HPDE6-E6E7 (cell line): ENCODE measurements around the gene FOXN3.

ENCODE experiments used
- DNase-seq: peaks from one replicate; pipeline ENCODE4 v3.0.0; 2011; ENCODE audit warnings: missing footprints; ENCODE audit errors: extremely low spot score

FOXN3 gene

GRCh38 chr14:89197623-89198022 is 219.4 kb downstream of the FOXN3 start:
- DNase-seq, result no peak

- DNase-seq, result no peak
Observed at GRCh38 chr14:89196545-89196944, 220.5 kb downstream of the FOXN3 start.

GRCh38 chr14:89194376-89194775 is 222.7 kb downstream of the FOXN3 start:
- DNase-seq, result no peak

DNA sequence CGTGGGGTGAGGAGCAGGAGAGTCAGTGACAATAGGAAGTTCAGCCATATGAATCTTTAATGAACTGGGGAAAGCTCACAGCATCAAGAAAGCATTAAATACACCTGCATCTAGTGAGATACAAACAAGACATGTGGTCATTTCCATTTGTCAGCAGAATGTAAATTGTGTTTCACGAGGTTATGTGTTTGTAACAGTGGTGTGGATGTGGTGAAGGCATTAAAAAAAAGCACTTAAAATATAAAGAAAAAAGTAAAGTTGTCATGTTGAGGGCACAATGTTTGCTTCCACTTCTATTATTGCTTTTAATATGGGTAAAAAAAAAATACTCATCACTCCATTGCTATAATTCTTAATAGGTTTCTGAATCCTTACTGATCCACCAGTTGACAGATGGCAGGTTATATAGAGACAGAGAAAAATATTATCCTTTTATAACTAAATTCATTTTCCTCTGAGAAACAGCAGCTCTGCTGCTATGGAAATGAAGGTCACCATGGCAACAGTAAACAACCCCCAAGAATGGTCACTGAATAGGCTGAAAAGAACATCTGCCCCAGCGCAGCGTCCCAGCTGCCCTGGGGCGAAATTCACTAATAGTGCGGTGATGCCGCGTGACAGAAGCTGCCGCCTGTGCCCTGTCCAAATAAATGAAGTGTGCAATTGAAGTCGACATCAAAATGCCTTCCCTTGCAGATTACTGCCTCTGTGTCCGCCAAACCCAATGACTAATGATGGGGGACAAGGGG is 226.1 kb downstream of the FOXN3 start:
- no peak for DNase-seq

DNA sequence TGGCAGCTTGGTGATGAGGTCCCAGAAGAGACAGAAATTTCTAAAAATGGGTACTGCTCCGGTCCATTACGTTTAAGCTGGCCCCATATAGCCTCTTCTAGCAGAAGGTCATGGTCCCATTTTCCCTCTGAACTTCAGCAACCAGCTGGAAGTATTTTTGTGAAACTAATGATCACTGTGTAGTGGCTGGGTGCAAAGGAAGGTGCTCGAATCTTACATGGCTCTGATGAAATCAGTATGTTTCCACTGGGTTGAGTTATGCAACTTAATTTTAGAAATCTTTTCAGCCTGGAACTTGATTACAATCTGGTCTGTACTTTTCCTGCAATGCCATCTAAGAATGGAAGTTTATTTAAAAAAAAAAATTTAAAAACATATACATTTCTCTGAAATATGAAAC is 228.5 kb downstream of the FOXN3 start:
- DNase-seq, result no peak

DNA sequence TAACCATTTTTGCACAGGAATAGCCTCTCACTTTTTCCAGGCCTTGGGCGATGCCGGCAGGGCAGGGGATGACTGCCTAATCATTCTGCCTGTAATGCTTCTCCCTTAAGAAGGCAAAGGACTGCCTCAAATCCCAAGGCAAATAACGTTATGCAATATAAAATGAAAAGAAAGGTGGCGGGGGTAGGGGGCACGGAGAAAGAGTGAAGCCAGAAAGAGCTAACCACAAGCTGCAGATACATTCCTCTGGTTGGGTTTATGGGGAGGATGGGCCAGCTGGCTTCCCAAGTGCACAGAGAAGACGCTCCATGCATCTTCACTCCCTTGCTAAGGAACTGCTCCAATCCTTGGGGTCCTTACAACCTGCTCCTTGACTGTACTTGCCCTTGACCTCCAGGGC is 229.5 kb downstream of the FOXN3 start:
- DNase-seq, result no peak

DNA sequence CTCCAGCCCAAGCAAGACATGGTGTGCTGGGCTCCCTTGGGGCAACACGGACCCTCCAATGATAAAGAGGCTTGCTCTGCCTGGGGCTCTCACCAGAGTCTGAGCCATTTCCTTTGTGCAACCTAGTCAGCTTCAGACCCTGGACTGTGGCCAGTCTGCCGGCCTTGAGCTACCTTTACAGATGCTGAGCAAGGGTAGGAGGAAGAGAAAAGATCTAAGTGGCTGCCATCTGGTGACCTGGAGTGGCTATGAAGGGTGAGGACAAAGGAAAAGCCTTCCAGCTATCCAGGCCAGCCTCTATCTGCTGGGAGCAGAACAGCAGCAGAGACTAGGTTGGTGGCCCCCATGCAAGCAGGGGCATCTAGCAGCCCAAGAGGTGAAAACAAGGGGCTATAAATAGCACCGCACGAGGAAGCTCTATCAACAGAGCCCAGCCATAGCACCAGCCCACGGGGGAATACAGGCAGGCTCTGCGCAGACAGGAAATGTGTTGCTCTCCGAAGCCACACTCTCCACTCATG is 230.1 kb downstream of the FOXN3 start:
- no peak for DNase-seq

DNA sequence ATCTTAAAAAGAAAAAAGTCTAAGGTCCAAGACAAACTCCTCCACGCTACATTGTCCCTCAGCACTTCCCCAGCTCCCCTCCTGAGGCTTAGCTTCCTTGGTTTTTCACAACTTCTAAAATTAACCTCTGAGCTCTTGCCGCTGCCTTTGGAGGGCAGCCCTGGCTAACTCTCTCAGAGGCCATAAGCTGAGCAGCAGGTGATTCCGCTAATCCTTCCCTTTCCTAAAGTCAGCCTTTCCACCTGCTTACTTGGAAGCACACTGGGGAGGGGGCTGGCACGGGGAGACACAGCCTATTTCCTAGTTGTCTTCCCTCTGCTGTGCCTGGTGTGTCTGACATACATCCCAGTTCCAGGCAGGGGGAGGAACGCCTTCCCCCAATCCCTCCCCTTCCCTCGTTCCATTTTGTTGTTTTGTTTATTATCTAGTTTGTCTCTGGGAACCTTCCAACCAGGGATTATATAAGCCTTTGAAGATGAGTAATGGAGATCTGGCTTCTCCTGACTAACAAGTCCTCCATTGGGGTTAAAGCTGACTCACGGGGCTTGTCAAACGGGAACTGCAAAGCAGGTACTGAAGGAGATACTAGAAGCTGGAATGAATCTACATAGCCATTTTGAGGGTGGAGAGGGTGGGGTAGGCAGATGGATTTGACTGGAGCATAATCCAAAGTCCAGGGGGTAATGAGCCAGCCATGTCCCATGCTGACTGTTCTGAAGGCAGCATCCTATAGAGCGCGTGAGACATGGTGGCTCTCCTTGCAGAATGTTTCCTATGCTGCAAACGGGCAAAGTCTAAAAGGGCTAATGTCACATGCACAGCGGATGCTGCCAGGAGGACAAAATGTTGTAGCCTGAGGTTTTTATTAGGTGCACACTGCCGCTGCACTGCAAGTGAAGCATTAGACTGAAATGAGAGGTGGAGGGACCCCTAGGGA is 230.8 kb downstream of the FOXN3 start:
- peak; percentile 95 for DNase-seq

GRCh38 chr14:89184952-89185351 is 232.1 kb downstream of the FOXN3 start:
- DNase-seq, result no peak

DNA sequence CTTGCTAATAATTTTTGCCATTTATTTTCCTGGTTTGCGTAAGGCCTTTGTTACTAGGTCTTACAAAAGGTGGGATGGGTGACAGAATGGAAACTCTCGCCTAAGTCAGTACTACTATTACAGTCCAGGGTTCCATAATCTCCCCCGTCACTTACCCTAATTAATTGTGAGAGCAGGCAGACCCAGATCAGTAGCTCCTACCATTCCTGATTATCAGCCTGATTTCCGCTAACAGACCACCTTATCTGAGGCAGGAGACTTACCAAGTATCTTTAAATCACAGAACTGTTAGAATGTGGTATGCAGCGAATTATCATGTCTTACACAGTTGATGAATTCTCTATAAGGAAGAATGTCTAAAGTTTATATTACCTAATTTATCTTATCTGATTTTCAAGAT is 234.7 kb downstream of the FOXN3 start:
- DNase-seq, result no peak

DNA sequence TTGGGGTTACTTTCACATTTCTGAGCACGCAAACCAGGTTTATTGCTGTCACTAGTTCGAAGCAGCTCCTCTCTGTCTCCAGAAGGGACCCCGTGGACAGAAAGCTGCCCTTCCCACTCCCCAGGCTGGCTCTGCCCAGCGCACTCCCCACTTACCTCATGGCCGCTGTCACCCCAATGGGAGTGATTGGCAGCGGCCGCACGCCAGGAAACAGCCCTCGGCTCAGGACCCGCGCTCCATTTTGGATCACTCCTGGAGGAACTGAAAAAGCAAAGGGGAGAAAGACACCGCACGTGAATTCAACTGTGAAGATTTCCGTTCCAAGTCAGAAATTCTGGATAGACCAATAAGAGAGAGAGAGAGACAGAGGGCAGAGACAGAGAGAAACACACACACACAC is 236.5 kb downstream of the FOXN3 start:
- DNase-seq, result no peak

DNA sequence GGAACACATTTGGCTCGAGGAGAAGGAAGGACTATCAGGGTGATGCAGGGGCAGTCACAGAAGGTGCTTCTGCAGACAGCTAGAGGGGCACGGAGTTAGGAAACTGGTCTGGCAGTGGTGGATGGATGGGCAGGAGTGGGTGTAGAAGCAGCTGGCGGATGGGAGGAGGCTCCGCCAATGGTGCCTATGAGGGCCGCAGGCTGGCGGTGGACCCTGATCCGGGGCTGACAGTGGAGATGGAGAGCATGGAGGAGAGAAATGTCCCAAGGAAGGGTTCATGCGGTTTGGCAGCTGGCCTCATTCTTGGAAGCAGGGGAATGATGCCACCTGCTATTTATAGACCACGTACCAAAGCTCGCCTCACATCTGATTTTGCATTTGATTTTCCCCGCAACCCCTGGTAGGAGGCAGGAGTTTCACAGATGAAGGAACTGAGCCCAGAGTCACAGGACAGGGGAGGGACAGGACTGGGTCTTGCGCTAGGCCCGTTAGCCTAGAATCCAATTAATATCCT is 237.1 kb downstream of the FOXN3 start:
- no peak for DNase-seq

DNA sequence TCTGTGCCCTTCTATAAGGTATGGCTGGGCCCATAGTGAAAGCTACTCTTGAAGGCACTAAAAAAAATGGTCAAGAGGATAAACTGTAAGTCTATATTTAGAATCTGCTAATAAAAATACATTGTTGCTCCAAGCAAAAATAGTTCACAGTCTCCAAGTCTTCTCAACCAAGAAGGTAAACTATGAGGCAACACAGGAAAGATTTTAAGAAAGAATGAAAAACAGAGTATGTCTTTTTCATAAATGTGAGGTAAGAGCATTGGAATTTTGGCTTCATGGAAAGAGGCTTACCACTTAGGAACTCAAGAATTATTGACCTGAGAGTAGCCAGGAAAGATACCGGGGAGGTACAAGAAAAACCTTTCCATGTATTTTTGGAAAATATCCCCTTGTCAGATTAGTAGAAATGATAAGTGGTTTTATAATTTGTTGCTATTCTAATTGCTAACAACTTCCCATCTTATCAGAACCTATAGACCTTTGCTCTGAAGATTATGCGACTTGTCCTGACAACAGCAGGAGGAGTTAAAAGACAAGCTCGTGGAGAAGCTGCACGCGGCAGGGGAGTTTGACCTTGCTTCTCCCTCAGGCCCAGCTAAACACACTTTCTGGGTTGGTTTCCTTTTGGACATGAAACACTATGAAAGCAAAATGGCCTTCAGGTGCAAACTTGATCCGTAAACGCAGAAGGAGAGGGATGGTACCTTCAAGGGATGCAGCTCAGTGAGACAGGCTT is 238.1 kb downstream of the FOXN3 start:
- no peak for DNase-seq

- no peak for DNase-seq
Observed at GRCh38 chr14:89178376-89178775, 238.7 kb downstream of the FOXN3 start.

GRCh38 chr14:89175881-89176799 is 240.9 kb downstream of the FOXN3 start:
- DNase-seq, result no peak

DNA sequence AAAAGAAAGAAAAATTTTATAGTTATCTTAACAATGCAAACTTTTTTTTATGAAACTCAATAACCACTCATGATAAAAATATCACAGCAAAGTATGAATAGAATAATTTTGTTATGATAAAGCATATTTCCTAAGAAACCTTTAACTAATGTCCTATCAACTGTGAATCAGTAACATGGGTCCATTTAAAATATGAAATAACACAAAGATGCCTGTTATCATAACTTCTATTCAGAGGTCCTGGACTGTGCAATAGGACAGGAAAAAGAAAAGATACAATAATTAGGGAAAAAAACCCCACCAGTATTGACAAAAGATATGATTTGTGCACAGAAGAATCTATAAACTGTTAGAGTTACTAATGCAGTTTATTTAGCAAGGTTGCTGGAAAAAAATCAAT is 245.4 kb downstream of the FOXN3 start:
- no peak for DNase-seq

DNA sequence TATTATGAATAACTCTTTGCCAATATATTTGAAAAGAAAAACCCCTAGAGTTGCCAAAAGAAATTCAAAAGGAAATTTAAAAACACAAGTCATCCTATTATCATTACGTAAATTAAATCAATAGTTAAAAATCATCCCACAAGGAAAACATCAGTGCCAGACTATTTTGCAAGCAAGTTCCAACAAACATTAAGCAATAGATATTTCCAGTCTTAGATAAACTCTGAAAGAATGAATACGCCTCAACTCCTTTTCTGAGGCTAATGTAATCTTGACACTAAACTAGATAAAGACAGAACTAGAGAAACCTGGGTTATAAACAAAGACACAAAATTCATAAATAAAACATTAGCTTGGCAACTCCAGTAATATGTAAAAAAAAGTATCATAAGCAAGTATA is 245.9 kb downstream of the FOXN3 start:
- DNase-seq, result no peak

- no peak for DNase-seq
Observed at GRCh38 chr14:89167705-89168104, 249.3 kb downstream of the FOXN3 start.

- DNase-seq, result no peak
Observed at GRCh38 chr14:89166633-89167032, 250.4 kb downstream of the FOXN3 start.
